A549 (cell line): ENCODE data around the gene CPEB4. TPM values are rescaled to one million over a fixed set of nuclear protein-coding genes. Genes with fewer than 3 reads are reported as not detected.
A peak's percentile ranks its signal among the peaks of the same experiment; 100 is the strongest.

Experiments
- ATAC-seq, 2 experiments: fragments of 200-7000 bp in 1 of 2; fragments of >200 bp in 1 of 2; cut with Nextera tagmentation in 1 of 2; cut with Tn5 transposase in 1 of 2; 3 replicates each; pipeline versions ENCODE4 v1.8.0 to v1.9.1; 2018 to 2020; ENCODE audit warnings: mild to moderate bottlenecking in 1 of 2, moderate library complexity in 1 of 2
- CTCF ChIA-PET: fragments of 300-600 bp; sonication (Branson Sonifier 250); formaldehyde crosslinking; extraction: SDS; loops from one replicate; lab custom pipeline; 2021; ENCODE audit warnings: antibody characterized with exemption, inconsistent platforms; lab: Yijun Ruan, JAX
- POLR2A ChIA-PET: fragments of 350-600 bp; formaldehyde crosslinking; extraction: SDS; loops from one replicate; lab custom pipeline; 2021; ENCODE audit warnings: antibody characterized with exemption, inconsistent platforms; lab: Yijun Ruan, JAX
- DNase-seq, 2 experiments: peaks; one replicate each; pipeline versions ENCODE4 v3.0.0 to v3.0.0-alpha.2; 2011 to 2016; ENCODE audit warnings: low read depth in 1 of 2, low spot score in 1 of 2
- FAIRE-seq: peaks from 2 replicates; lab custom pipeline; 2011; peaks lifted over from hg19 to GRCh38; lab: Jason Lieb, UNC
- H3K27ac ChIP-seq, 2 experiments: fragments of >200 bp; sonication (Bioruptor Twin); formaldehyde crosslinking; 3 replicates each; pipeline ENCODE4 v1.5.1; 2016 to 2017
- H3K4me1 ChIP-seq: fragments of >200 bp; sonication (Bioruptor Twin); formaldehyde crosslinking; 3 replicates; pipeline ENCODE4 v1.6.1; 2016
- H3K4me2 ChIP-seq: fragments of >200 bp; sonication (Bioruptor Twin); formaldehyde crosslinking; 3 replicates; pipeline ENCODE4 v1.6.1; 2016
- H3K4me3 ChIP-seq: fragments of >200 bp; sonication (Bioruptor Twin); formaldehyde crosslinking; 3 replicates; pipeline ENCODE4 v1.5.1; 2016
- H3K9me3 ChIP-seq: fragments of >200 bp; sonication (Bioruptor Twin); formaldehyde crosslinking; 3 replicates; pipeline ENCODE4 v1.6.1; 2016
- BCL3 ChIP-seq: fragments of >200 bp; sonication (Bioruptor Twin); formaldehyde crosslinking; IDR thresholded peaks from 3 replicates; pipeline ENCODE4 v1.6.1; 2016
- BHLHE40 ChIP-seq: IDR thresholded peaks from 2 replicates; pipeline ENCODE4 v1.6.1; 2012; ENCODE audit warnings: low read depth, low read length, inconsistent platforms
- CBX2 ChIP-seq: fragments of 200-600 bp; sonication (generic); IDR thresholded peaks from 2 replicates; pipeline ENCODE4 v1.6.1; 2016; ENCODE audit warnings: low read depth, mild to moderate bottlenecking, borderline replicate concordance
- E2F6 ChIP-seq: IDR thresholded peaks from 2 replicates; pipeline ENCODE4 v1.6.1; 2012; ENCODE audit warnings: low read depth, borderline replicate concordance
- EP300 ChIP-seq, 2 experiments: fragments of >200 bp; sonication (Bioruptor Twin); formaldehyde crosslinking; IDR thresholded peaks; 2 replicates in 1 of 2; 3 replicates in 1 of 2; pipeline ENCODE4 v1.6.1; 2016 to 2017
- ESRRA ChIP-seq: fragments of 150-350 bp; IDR thresholded peaks from 2 replicates; pipeline ENCODE4 v1.6.1; 2014; ENCODE audit warnings: mild to moderate bottlenecking, low read length, borderline replicate concordance
- GATA3 ChIP-seq: IDR thresholded peaks from 2 replicates; pipeline ENCODE4 v1.6.1; 2012; ENCODE audit warnings: borderline replicate concordance
- HEYL ChIP-seq: fragments of 250-450 bp; sonication (Bioruptor Pico); IDR thresholded peaks from 2 replicates; pipeline ENCODE4 v1.8.0; 2021; ENCODE audit warnings: mild to moderate bottlenecking, moderate library complexity
- HOXB13 ChIP-seq: fragments of 250-450 bp; sonication (Bioruptor Pico); IDR thresholded peaks from 2 replicates; pipeline ENCODE4 v1.5.0; 2020; ENCODE audit warnings: low read depth, mild to moderate bottlenecking, moderate library complexity
- JUNB ChIP-seq: fragments of >200 bp; sonication (Bioruptor Twin); formaldehyde crosslinking; IDR thresholded peaks from 2 replicates; pipeline ENCODE4 v1.6.1; 2016
- KDM1A ChIP-seq: fragments of 200-600 bp; sonication (generic); IDR thresholded peaks from 2 replicates; pipeline ENCODE4 v1.6.1; 2016; ENCODE audit warnings: low read depth, mild to moderate bottlenecking
- KDM5A ChIP-seq: fragments of 200-600 bp; sonication (generic); IDR thresholded peaks from 2 replicates; pipeline ENCODE4 v1.6.1; 2016; ENCODE audit warnings: antibody characterized with exemption, mild to moderate bottlenecking
- MAFK ChIP-seq: fragments of 450-650 bp; IDR thresholded peaks from 2 replicates; pipeline ENCODE4 v1.6.1; 2014; ENCODE audit not compliant: partially characterized antibody
- MAZ ChIP-seq: fragments of 150-350 bp; IDR thresholded peaks from 2 replicates; pipeline ENCODE4 v1.6.1; 2014; ENCODE audit warnings: antibody characterized with exemption, low read depth, low read length, borderline replicate concordance
- NPAS2 ChIP-seq: fragments of 250-450 bp; sonication (Bioruptor Pico); IDR thresholded peaks from 2 replicates; pipeline ENCODE4 v1.8.0; 2022; ENCODE audit warnings: mild to moderate bottlenecking, moderate library complexity, borderline replicate concordance
- NR3C1 ChIP-seq: fragments of >200 bp; sonication (Bioruptor Twin); formaldehyde crosslinking; IDR thresholded peaks from 3 replicates; pipeline ENCODE4 v1.6.1; 2017
- PHF8 ChIP-seq: fragments of 200-600 bp; sonication (generic); IDR thresholded peaks from 2 replicates; pipeline ENCODE4 v1.6.1; 2016; ENCODE audit warnings: low read depth, mild to moderate bottlenecking, antibody characterized with exemption, moderate library complexity, borderline replicate concordance
- POLR2AphosphoS2 ChIP-seq: conservative IDR thresholded peaks from 2 replicates; pipeline ENCODE4 v1.6.1; 2012; ENCODE audit warnings: low read length, improper control_type of control experiment, inconsistent platforms
- RAD21 ChIP-seq, 2 experiments: fragments of >200 bp in 1 of 2; sonication (Bioruptor Twin) in 1 of 2; formaldehyde crosslinking in 1 of 2; IDR thresholded peaks in 1 of 2; conservative IDR thresholded peaks in 1 of 2; 2 replicates in 1 of 2; 3 replicates in 1 of 2; pipeline ENCODE4 v1.6.1; 2012 to 2018; ENCODE audit warnings: inconsistent platforms in 1 of 2
- RARB ChIP-seq: fragments of 250-450 bp; sonication (Bioruptor Pico); IDR thresholded peaks from 2 replicates; pipeline ENCODE4 v1.8.0; 2021; ENCODE audit warnings: mild to moderate bottlenecking, moderate library complexity
- RCOR1 ChIP-seq: fragments of 150-350 bp; IDR thresholded peaks from 2 replicates; pipeline ENCODE4 v1.6.1; 2014; ENCODE audit warnings: antibody characterized with exemption, low read length, low read depth
- RFX5 ChIP-seq: fragments of 450-650 bp; IDR thresholded peaks from 2 replicates; pipeline ENCODE4 v1.7.1; 2014; ENCODE audit warnings: antibody characterized with exemption, mild to moderate bottlenecking, moderate library complexity
- RNF2 ChIP-seq: fragments of 200-600 bp; sonication (generic); IDR thresholded peaks from 2 replicates; pipeline ENCODE4 v1.6.1; 2016; ENCODE audit warnings: low read depth, mild to moderate bottlenecking, antibody characterized with exemption, moderate library complexity, borderline replicate concordance
- TFCP2L1 ChIP-seq: fragments of 250-450 bp; sonication (Bioruptor Pico); IDR thresholded peaks from 2 replicates; pipeline ENCODE4 v1.5.0; 2021; ENCODE audit warnings: mild to moderate bottlenecking
- ZFP36 ChIP-seq: fragments of 450-650 bp; IDR thresholded peaks from 2 replicates; pipeline ENCODE4 v1.6.1; 2014; ENCODE audit warnings: borderline replicate concordance; ENCODE audit not compliant: partially characterized antibody
- ZSCAN20 ChIP-seq: fragments of 250-450 bp; sonication (Bioruptor Pico); IDR thresholded peaks from 2 replicates; pipeline ENCODE4 v1.8.0; 2022; ENCODE audit warnings: mild to moderate bottlenecking, moderate library complexity
- WGBS: methylation state at CpG from one replicate; pipeline ENCODE4 v1.1.6; 2017; ENCODE audit errors: missing lambda C conversion rate; 5-methylcytosine and 5-hydroxymethylcytosine counted together
- polyA plus RNA-seq, 4 experiments: library from polyadenylated mRNA; depleted of rRNA in 3 of 4; stranded (reverse); fragments of >200 nt; fragmentation: RNase III in 1 of 4; extraction: RNeasy Plus Mini Kit Qiagen cat#74134 plus additional on column Dnase treatment in 1 of 4; gene quantifications; 2 replicates in 3 of 4; 3 replicates in 1 of 4; pipeline ENCODE4 v1.2.3, GENCODE V29; 2011 to 2017
- TF ChIP-seq, protein P1 (sequence below): IDR thresholded peaks from 2 replicates; pipeline ENCODE4 v1.6.1; 2012
- TF ChIP-seq, protein P2 (sequence below): fragments of 250-450 bp; sonication (Bioruptor Pico); IDR thresholded peaks from 2 replicates; pipeline ENCODE4 v1.5.0; 2021; ENCODE audit warnings: mild to moderate bottlenecking, moderate library complexity, borderline replicate concordance
- TF ChIP-seq, protein P3 (sequence below): fragments of 200-600 bp; sonication (generic); IDR thresholded peaks from 2 replicates; pipeline ENCODE4 v1.6.1; 2016; ENCODE audit warnings: antibody characterized with exemption, mild to moderate bottlenecking, moderate library complexity

The CPEB4 gene
- polyA plus RNA-seq, 2 of the 4 experiments (the other 2 are of a cell fraction) = 11.4 to 50.0 TPM

GRCh38 chr5:173909199-173909598 lies 21.1 kb downstream of the CPEB4 start:
- no peak for DNase-seq
- CTCF ChIA-PET = interaction anchor here (0.9 to 1.2 kb wide), 2 partner anchors 13 to 16 kb away, joined by 3 to 4 read pairs; no protein-coding TSS in a partner anchor
- H3K4me2 ChIP-seq = peak overlapping the region; percentile 6; the same call in 1 of the 3 replicates
- no peak for FAIRE-seq
- no peak for TF ChIP-seq EP300 (IDR thresholded peaks at IDR 0.05)
- no peak for TF ChIP-seq MAZ
- TF ChIP-seq, protein P1, sequence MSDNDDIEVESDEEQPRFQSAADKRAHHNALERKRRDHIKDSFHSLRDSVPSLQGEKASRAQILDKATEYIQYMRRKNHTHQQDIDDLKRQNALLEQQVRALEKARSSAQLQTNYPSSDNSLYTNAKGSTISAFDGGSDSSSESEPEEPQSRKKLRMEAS = no peak
- TF ChIP-seq ESRRA = no peak
- TF ChIP-seq, protein P2, sequence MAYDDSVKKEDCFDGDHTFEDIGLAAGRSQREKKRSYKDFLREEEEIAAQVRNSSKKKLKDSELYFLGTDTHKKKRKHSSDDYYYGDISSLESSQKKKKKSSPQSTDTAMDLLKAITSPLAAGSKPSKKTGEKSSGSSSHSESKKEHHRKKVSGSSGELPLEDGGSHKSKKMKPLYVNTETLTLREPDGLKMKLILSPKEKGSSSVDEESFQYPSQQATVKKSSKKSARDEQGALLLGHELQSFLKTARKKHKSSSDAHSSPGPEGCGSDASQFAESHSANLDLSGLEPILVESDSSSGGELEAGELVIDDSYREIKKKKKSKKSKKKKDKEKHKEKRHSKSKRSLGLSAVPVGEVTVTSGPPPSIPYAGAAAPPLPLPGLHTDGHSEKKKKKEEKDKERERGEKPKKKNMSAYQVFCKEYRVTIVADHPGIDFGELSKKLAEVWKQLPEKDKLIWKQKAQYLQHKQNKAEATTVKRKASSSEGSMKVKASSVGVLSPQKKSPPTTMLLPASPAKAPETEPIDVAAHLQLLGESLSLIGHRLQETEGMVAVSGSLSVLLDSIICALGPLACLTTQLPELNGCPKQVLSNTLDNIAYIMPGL = no peak
- no peak for TF ChIP-seq ZFP36
- no peak for TF ChIP-seq BCL3
- no peak for TF ChIP-seq JUNB
- TF ChIP-seq, protein P3, sequence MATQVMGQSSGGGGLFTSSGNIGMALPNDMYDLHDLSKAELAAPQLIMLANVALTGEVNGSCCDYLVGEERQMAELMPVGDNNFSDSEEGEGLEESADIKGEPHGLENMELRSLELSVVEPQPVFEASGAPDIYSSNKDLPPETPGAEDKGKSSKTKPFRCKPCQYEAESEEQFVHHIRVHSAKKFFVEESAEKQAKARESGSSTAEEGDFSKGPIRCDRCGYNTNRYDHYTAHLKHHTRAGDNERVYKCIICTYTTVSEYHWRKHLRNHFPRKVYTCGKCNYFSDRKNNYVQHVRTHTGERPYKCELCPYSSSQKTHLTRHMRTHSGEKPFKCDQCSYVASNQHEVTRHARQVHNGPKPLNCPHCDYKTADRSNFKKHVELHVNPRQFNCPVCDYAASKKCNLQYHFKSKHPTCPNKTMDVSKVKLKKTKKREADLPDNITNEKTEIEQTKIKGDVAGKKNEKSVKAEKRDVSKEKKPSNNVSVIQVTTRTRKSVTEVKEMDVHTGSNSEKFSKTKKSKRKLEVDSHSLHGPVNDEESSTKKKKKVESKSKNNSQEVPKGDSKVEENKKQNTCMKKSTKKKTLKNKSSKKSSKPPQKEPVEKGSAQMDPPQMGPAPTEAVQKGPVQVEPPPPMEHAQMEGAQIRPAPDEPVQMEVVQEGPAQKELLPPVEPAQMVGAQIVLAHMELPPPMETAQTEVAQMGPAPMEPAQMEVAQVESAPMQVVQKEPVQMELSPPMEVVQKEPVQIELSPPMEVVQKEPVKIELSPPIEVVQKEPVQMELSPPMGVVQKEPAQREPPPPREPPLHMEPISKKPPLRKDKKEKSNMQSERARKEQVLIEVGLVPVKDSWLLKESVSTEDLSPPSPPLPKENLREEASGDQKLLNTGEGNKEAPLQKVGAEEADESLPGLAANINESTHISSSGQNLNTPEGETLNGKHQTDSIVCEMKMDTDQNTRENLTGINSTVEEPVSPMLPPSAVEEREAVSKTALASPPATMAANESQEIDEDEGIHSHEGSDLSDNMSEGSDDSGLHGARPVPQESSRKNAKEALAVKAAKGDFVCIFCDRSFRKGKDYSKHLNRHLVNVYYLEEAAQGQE = no peak
- no peak for TF ChIP-seq HOXB13 (CRISPR knock-in tag)
- no peak for TF ChIP-seq POLR2AphosphoS2
- TF ChIP-seq RAD21 (conservative IDR thresholded peaks at IDR 0.05 in 1 of 2, IDR thresholded peaks at IDR 0.05 in 1 of 2) = no peak
- TF ChIP-seq TFCP2L1 = no peak
- no peak for TF ChIP-seq RNF2
- TF ChIP-seq KDM5A = no peak
- no peak for TF ChIP-seq RCOR1
- no peak for TF ChIP-seq RARB (CRISPR knock-in tag)
- TF ChIP-seq NPAS2 = no peak
- TF ChIP-seq CBX2 = no peak
- ATAC-seq = no peak
- no peak overlapping the region for H3K4me3 ChIP-seq
- no peaks in the 10 kb centered on the region for H3K9me3 ChIP-seq
- WGBS = 37% methylated on average over 3 of the region's 3 CpGs
- POLR2A ChIA-PET = no interaction called here
- peaks cover 43% of the 10 kb centered on the region for H3K4me1 ChIP-seq
- H3K27ac ChIP-seq = no peak overlapping the region

DNA sequence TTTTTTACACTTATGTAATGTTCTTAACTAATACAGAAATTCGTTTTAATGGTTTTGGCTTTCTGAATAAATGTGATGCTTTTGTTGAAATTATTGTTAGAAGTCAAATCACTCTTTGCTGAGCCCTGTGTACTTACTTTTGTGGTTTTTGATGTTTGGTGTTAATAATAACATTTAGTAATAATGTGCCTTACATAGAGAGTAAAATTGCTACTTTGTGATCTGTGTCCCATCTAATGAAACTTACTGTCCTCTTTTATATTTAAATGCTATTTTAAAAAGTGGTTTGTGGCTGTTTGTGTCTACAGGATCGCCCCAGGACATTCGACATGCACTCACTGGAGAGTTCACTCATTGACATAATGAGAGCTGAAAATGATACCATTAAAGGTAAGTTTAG lies 22.1 kb downstream of the CPEB4 start:
- FAIRE-seq = no peak
- Histone ChIP-seq H3K9me3 (no peaks in the 10 kb centered on the region), H3K4me2 (no peak overlapping the region), H3K27ac (no peak overlapping the region), H3K4me1 (peaks cover 44% of the 10 kb centered on the region), H3K4me3 (no peak overlapping the region)
- no peak for DNase-seq
- 75% methylated on average over 3 of the region's 3 CpGs for WGBS
- ChIA-PET CTCF (interaction anchor here (0.6 to 0.9 kb wide), 3 partner anchors 14 to 266 kb away, joined by 3 to 4 read pairs (median 3); no protein-coding TSS in a partner anchor), POLR2A (no interaction called here)
- ATAC-seq = no peak
- TF ChIP-seq NR3C1 = no peak
- no peak for TF ChIP-seq ZSCAN20 (CRISPR knock-in tag)
- no peak for TF ChIP-seq ESRRA
- TF ChIP-seq GATA3 = no peak
- no peak for TF ChIP-seq HEYL (CRISPR knock-in tag)
- TF ChIP-seq EP300 (IDR thresholded peaks at IDR 0.05) = no peak
- TF ChIP-seq TFCP2L1 = no peak
- TF ChIP-seq PHF8 = no peak
- no peak for TF ChIP-seq BHLHE40
- no peak for TF ChIP-seq CBX2
- TF ChIP-seq KDM1A = no peak
- TF ChIP-seq, protein P2 = no peak
- TF ChIP-seq RFX5 = no peak
- TF ChIP-seq E2F6 = no peak
- no peak for TF ChIP-seq MAFK
